ENCODE measurements around the gene SRP54. TPM values are rescaled to one million over a fixed set of nuclear protein-coding genes. Genes with fewer than 3 reads are reported as not detected.

Gene SRP54
- total and polyA plus RNA-seq, 2 donors (not counting 3 experiments of a cell fraction or from before 2014, with no cell fraction given) = 32.8 to 63.7 TPM

DNA sequence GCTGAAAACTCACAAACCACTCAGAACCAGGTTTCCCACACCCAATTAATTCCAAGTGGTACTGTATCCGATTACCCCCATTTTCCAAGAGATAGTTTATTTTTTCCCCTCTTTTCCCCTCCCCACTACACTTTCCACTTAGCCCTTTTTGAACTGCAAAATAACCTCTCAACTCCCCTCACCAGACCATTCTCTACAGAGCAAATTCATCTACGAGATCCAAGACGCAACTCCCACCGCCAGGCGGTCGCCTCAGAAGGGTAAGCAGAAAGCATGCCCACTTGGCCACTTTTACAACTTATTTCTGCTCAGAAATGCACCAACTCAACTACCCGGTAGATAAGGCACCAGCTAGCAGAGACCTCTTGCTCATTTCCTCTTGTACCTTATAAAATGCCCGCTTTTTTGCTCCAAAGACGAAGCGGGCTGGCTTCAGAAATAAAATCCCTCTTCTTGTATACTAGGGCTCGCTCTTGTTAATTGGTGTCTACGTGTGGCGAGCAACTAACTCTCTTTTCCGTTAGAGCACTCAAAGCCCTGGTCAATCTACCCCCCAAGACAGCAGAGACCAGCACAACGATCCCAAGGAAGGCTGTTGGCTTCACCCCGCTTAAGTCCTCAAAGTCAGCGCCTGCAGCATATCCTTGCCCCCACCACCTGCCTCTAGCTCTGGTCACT lies 910 bp upstream of the SRP54 start:
- Histone ChIP-seq H4K20me1 (replicated peaks; ENCODE audit: control insufficient read depth, extremely low read depth, insufficient read depth, low read length) (no peaks in the 10 kb centered on the region), H3K9me3 (replicated peaks; ENCODE audit: control insufficient read depth, insufficient read depth, low read length) (no peaks in the 10 kb centered on the region), H3K27me3 (ENCODE audit: control insufficient read depth in 2 of 2, insufficient read depth in 2 of 2, low read length in 2 of 2) (no peaks in the 10 kb centered on the region), H3K9me1 (replicated peaks; ENCODE audit: control insufficient read depth, extremely low read depth, insufficient read depth, low read length) (no peaks in the 10 kb centered on the region), H3K36me3 (ENCODE audit: control insufficient read depth in 2 of 2, extremely low read depth in 1 of 2, insufficient read depth in 2 of 2, low read length in 2 of 2) (no peaks in the 10 kb centered on the region), H2AFZ (ENCODE audit: low read depth, low read length) (peak overlapping the region; percentile 70), H3K79me2 (ENCODE audit: control insufficient read depth, insufficient read depth, low read length) (peaks cover 59% of the 10 kb centered on the region), H3K4me3 (replicated peaks in 1 of 3; ENCODE audit: insufficient read depth in 1 of 3, low read depth in 1 of 3, low read length in 3 of 3) (peak overlapping the region; percentile 59 to 91 (median 85)), H3K27ac (ENCODE audit: insufficient read depth, low read depth, low read length) (peak overlapping the region; percentile 94), H3K9ac (replicated peaks; ENCODE audit: extremely low read depth, insufficient read depth, low read length) (peak overlapping the region; percentile 96), H3K4me1 (ENCODE audit: control insufficient read depth, extremely low read depth, insufficient read depth, low read length) (peaks cover 15% of the 10 kb centered on the region), H3K4me2 (ENCODE audit: insufficient read depth, low read length) (peak overlapping the region; percentile 95)
- FAIRE-seq (peak; percentile 59), DNase-seq (ENCODE audit: low read depth, low spot score) (no peak)
- POLR2A ChIA-PET = interaction anchor here (1.2 to 2.1 kb wide), 3 partner anchors 10 to 107 kb away, joined by 3 to 5 read pairs (median 4); partner anchors contain the start of genes BAZ1A and FAM177A1
- dilution Hi-C loops (cut with MboI; ENCODE audit: extremely low pct_ligation_motif_present, low sequenced_read_pairs) (no loop called here), intact Hi-C loops (cut with micrococcal nuclease) (loop anchor here (1.0 to 10.0 kb wide), 8 partner anchors 64 to 433 kb away; partner anchors contain the start of genes CFL2, FAM177A1, PRORP and PSMA6)
- CTCF ChIA-PET = interaction anchor here (1.0 to 2.5 kb wide), 10 partner anchors 8 to 836 kb away, joined by 3 to 12 read pairs (median 4); partner anchors contain the start of genes BAZ1A, FAM177A1 and PSMA6
- TSS peak; percentile 68 for BruUV-seq (replicated peaks)
- TF ChIP-seq POLR2A (IDR thresholded peaks at IDR 0.05; ENCODE audit: low read depth, low read length) (no peak), MYC (IDR thresholded peaks at IDR 0.05; ENCODE audit: low read depth, low read length) (no peak)
- TF ChIP-seq, protein P1, sequence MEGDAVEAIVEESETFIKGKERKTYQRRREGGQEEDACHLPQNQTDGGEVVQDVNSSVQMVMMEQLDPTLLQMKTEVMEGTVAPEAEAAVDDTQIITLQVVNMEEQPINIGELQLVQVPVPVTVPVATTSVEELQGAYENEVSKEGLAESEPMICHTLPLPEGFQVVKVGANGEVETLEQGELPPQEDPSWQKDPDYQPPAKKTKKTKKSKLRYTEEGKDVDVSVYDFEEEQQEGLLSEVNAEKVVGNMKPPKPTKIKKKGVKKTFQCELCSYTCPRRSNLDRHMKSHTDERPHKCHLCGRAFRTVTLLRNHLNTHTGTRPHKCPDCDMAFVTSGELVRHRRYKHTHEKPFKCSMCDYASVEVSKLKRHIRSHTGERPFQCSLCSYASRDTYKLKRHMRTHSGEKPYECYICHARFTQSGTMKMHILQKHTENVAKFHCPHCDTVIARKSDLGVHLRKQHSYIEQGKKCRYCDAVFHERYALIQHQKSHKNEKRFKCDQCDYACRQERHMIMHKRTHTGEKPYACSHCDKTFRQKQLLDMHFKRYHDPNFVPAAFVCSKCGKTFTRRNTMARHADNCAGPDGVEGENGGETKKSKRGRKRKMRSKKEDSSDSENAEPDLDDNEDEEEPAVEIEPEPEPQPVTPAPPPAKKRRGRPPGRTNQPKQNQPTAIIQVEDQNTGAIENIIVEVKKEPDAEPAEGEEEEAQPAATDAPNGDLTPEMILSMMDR (IDR thresholded peaks at IDR 0.05; ENCODE audit: extremely low read depth in 1 of 2, insufficient read depth in 1 of 2, low read depth in 1 of 2, low read length in 2 of 2) = peak; percentile 19 to 53
